ENCODE results near the gene MOGAT1.

DNA sequence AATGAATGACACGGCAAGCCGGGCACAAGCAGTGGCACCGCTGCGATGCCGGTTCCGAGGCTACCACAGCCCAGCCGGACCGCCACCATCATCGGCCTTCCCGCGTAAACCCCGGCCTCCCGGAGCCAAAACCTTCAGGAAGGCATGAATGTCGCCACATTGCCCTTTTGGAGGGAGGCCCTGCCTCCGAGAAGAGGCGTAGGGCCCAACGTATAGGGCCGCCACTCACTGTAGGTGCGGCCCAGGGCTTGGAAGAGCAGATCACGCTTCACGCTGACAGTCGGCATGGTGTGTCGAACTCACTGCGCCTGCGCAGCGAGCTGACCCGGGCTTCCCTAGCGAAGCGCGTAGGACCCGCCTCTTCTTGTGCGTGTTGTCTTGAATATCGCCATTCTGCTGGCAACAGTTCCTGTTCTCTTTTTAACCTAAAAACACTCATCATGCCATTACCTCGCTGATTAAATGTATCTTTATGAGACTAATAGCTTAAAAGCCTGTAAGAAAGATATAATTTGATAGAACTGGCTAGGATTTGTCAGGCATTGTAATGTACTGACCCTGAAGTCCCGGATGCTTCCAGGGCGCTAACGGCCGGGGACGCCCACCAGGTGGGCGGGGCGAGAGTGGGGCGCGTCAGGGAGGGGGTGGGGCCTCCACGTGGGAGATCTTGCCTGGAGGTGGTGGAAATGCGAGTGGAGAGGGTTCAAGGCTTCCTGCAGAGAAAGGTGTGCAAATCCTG, 15.5 kb upstream of the MOGAT1 start, which contains the start of gene FARSB:
- TF ChIP-seq, protein P1, sequence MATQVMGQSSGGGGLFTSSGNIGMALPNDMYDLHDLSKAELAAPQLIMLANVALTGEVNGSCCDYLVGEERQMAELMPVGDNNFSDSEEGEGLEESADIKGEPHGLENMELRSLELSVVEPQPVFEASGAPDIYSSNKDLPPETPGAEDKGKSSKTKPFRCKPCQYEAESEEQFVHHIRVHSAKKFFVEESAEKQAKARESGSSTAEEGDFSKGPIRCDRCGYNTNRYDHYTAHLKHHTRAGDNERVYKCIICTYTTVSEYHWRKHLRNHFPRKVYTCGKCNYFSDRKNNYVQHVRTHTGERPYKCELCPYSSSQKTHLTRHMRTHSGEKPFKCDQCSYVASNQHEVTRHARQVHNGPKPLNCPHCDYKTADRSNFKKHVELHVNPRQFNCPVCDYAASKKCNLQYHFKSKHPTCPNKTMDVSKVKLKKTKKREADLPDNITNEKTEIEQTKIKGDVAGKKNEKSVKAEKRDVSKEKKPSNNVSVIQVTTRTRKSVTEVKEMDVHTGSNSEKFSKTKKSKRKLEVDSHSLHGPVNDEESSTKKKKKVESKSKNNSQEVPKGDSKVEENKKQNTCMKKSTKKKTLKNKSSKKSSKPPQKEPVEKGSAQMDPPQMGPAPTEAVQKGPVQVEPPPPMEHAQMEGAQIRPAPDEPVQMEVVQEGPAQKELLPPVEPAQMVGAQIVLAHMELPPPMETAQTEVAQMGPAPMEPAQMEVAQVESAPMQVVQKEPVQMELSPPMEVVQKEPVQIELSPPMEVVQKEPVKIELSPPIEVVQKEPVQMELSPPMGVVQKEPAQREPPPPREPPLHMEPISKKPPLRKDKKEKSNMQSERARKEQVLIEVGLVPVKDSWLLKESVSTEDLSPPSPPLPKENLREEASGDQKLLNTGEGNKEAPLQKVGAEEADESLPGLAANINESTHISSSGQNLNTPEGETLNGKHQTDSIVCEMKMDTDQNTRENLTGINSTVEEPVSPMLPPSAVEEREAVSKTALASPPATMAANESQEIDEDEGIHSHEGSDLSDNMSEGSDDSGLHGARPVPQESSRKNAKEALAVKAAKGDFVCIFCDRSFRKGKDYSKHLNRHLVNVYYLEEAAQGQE (IDR thresholded peaks at IDR 0.05; ENCODE audit: low read depth): no peak
- TF ChIP-seq POLR2A (IDR thresholded peaks at IDR 0.05; ENCODE audit: borderline replicate concordance, extremely low read depth, insufficient read depth, insufficient read length) (peak; percentile 21), SP1 (IDR thresholded peaks at IDR 0.05; ENCODE audit: low read depth) (peak; percentile 88)
- TF ChIP-seq, protein P2, sequence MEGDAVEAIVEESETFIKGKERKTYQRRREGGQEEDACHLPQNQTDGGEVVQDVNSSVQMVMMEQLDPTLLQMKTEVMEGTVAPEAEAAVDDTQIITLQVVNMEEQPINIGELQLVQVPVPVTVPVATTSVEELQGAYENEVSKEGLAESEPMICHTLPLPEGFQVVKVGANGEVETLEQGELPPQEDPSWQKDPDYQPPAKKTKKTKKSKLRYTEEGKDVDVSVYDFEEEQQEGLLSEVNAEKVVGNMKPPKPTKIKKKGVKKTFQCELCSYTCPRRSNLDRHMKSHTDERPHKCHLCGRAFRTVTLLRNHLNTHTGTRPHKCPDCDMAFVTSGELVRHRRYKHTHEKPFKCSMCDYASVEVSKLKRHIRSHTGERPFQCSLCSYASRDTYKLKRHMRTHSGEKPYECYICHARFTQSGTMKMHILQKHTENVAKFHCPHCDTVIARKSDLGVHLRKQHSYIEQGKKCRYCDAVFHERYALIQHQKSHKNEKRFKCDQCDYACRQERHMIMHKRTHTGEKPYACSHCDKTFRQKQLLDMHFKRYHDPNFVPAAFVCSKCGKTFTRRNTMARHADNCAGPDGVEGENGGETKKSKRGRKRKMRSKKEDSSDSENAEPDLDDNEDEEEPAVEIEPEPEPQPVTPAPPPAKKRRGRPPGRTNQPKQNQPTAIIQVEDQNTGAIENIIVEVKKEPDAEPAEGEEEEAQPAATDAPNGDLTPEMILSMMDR (IDR thresholded peaks at IDR 0.05 in 2 of 3, conservative IDR thresholded peaks at IDR 0.05 in 1 of 3; ENCODE audit: borderline replicate concordance in 1 of 3, insufficient read depth in 1 of 3, low read depth in 2 of 3, low read length in 2 of 3): no peak

Data from HCT116 (cell line).